HG03039 (cell line): ENCODE results near the gene CCBE1.

ENCODE experiments used
- ATAC-seq: cut with Tn5 transposase; IDR thresholded peaks from one replicate; pipeline ENCODE4 v1.9.1; 2021; ENCODE audit warnings: mild to moderate bottlenecking, moderate library complexity; ENCODE audit not compliant: unreplicated experiment

Gene CCBE1

DNA sequence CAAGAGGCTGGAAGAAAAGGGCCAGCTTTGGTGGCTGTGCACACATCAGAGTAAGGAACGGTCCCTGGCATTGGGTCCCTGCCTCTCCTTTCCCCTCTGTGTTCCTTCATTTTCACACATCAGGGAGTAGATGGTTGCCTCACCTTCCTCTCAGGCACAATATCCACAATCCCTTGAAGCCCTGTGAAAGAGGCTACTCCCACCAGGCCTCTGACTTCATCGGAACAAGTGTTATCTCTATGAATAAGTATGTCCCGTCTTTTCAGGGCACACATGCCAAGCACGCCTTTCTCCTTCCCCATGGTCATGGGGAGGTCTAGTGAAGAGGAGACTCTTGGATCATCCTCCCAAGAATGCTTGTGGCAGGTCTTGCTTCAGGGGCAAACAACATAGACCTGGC lies 277.0 kb downstream of the CCBE1 start:
- ATAC-seq, result no peak

DNA sequence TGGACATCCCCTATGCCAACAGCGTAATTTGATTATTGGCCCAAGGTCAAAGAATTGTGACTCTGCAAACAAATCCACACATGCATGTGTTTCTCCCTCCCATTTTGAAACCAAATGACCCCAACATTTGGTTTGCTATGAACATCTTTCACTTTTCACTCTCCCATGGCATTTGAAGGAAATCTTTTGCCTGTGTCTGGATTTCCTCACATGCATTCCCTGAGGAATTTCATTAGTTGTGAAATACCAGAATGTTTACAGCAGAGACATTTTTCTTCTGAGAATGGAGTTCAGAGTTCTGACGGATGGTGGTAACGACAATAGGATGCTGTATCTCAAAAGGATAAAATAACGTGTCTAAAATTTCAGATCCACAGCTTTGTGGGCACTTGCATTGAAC lies 277.8 kb downstream of the CCBE1 start:
- ATAC-seq, result no peak

DNA sequence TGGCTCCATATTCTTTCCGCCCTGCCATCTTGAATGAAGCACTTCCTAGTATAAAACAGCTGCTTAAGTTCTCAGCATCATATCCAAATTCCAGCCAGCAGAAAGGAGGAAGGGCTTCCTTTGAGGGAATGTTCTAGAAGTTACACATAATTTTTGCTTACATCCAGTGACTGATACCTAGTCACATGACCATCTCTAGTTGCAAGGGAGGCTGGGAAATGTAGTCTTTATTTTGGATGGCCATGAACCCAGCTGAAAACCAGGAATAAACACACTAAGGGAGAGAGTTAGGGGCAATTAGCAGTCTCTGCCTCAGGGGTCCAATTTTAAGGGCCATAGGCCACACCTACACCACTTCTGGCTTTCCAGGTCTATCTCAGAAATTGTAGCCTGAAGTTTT lies 280.4 kb downstream of the CCBE1 start:
- no peak for ATAC-seq

DNA sequence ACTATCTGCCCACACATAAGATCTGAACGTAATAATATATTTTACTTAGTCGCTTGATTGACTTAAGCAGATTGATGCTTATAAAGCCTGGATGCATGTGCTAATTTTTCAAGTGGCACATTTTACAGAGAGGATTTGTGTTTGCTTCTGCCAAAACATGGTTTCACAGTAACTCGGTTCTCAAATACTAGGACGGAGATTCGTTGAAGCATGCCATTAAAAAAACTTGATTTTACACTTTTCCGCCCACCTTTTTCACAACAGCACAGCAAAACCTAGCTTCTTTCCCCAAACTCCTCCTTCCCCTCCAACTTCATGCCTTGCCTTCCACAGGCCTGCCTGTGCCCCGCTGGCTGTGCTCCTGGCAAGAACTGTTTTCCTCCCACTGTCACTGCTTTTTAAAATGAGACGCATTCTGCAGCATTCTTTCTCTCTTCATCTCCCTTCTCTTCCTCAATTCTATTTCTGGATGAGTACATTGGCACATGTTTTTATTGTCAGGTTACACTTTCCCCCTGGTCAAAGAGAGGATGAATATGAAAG lies 283.0 kb downstream of the CCBE1 start:
- no peak for ATAC-seq

GRCh38 chr18:59402432-59403090 lies 294.7 kb downstream of the CCBE1 start:
- peak; percentile 97 for ATAC-seq

DNA sequence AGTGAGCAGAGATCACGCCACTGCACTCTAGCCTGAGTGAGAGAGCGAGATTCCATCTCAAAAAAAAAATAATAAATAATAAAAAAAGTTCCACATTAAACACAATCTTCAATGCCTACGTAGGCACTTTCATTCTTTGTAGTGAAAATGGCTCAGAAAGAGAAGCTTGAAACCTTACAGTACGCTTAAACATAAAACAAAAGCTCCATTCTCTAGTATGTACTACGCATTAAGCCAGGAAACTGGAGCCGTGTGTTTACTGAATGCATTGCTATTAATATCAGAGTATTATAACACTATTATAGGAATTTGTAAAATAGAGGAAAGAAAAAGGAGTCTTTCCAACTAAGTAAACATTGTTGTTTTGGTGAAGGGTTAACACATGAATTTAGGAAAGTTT lies 296.8 kb downstream of the CCBE1 start:
- ATAC-seq, result no peak

GRCh38 chr18:59395226-59396175 lies 301.7 kb downstream of the CCBE1 start:
- no peak for ATAC-seq

- ATAC-seq, result no peak
Measured at GRCh38 chr18:59393381-59393780, 303.8 kb downstream of the CCBE1 start.

GRCh38 chr18:59388817-59389216 lies 308.4 kb downstream of the CCBE1 start:
- no peak for ATAC-seq

DNA sequence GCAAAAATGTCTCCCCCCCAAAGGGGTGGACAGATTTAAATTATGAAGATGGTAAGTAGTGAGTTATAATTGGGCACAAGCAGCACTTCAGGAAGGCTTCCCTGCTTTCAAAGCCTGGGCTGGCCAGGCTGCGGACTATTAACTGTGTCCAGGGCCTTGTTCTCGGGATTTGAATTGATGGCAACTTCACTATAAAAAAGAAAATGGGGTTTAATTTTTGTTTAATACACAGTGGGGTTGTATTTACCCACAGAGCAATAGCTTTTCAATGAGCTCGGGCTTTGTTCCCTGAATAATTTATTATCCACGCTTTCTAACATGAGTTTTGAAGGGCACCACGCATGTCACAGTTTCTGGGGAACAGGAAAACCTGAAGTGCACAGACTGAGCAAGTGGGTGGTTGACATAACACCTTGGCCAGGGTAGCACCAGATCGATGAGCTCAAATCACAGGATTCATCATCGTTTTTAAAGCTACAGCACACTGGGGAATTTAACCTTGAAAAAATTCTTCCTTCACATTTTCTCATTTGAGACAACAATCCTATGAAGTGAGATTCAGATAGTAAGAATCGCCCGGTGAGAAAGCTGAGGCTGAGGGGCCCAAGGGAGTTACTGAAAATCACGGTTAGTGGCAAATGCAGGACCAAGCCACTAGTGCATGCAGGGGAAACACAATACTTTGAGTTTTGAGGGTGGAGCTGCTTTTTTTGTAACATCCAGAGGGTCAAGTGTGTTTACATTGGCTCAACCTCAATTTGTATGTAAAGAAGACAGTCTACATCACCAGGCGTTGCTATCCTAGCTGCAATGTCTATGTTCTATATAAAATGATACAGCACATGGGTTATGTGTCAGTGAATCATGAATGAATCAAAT lies 309.3 kb downstream of the CCBE1 start:
- ATAC-seq, result no peak

- no peak for ATAC-seq
Measured at GRCh38 chr18:59386909-59387686, 310.1 kb downstream of the CCBE1 start.

DNA sequence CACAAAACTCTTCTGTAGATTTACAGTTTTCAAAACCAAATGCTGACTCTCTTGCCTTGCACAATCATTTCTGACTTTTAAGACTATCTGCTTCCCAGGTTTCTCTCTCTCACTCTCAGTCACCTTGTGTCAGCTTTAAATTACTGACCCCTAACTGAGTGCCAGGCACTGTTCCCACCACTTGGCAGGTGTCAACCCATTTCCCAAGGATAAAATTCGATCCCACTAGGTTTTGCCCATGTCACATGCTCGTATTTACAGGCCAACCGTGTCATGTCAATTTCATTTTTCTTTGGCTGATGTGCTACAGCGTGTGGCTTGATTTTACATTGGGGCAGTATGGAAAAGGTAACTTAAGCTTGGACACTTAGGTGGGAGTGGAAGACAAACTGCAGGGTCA lies 312.0 kb downstream of the CCBE1 start:
- no peak for ATAC-seq

- ATAC-seq, result no peak
Measured at GRCh38 chr18:59383851-59384250, 313.4 kb downstream of the CCBE1 start.

- no peak for ATAC-seq
Measured at GRCh38 chr18:59382383-59382782, 314.8 kb downstream of the CCBE1 start.

GRCh38 chr18:59381949-59382348 lies 315.3 kb downstream of the CCBE1 start:
- ATAC-seq, result no peak
